Colonic mucosa (tissue), 4 donors: ENCODE data around the gene AACS. TPM values are rescaled to one million over a fixed set of nuclear protein-coding genes. Genes with fewer than 3 reads are reported as not detected.

ENCODE experiments used
- DNase-seq: peaks from one replicate; pipeline ENCODE4 v3.0.0-alpha.2; 2020
- H3K27ac ChIP-seq: fragments of 200-600 bp; one replicate; pipeline ENCODE4 v1.8.0; 2021
- H3K27me3 ChIP-seq: fragments of 200-600 bp; one replicate; pipeline ENCODE4 v1.8.0; 2021
- H3K36me3 ChIP-seq: fragments of 200-600 bp; one replicate; pipeline ENCODE4 v1.8.0; 2021
- H3K4me1 ChIP-seq: fragments of 200-600 bp; one replicate; pipeline ENCODE4 v1.8.0; 2021; ENCODE audit warnings: mild to moderate bottlenecking
- H3K4me3 ChIP-seq: fragments of 200-600 bp; one replicate; pipeline ENCODE4 v1.8.0; 2021
- H3K9ac ChIP-seq, 2 donors: one replicate each; pipeline ENCODE4 v1.7.0; 2013; ENCODE audit warnings: control low read depth in 2 of 2, low read depth in 2 of 2, low read length in 2 of 2
- H3K9me3 ChIP-seq: fragments of 200-600 bp; one replicate; pipeline ENCODE4 v1.8.0; 2021
- CTCF ChIP-seq: fragments of 200-600 bp; IDR thresholded peaks from one replicate; pipeline ENCODE4 v1.8.0; 2022; ENCODE audit warnings: antibody characterized with exemption, mild to moderate bottlenecking
- intact Hi-C: fragments of 100-400 bp; cut with DNase I; formaldehyde crosslinking; loops from one replicate; pipeline ENCODE4 v1.14.1; 2022
- total RNA-seq, 2 donors: library from RNA; stranded (reverse); fragmentation: NEBNext Ultra II Directional in 1 of 2; extraction: Animal tissue kit (Norgen Biotek cat#: 25700) in 1 of 2; gene quantifications; one replicate each; pipeline ENCODE4 v1.2.1, GENCODE V29; 2021
- donor health status: healthy.
- donor health status: DM: no; HTN: no; CAD: no.
- donor health status: DM: no; HTN: no; CAD: no.

The AACS gene
- total RNA-seq, 2 donors from 2014 or later = 50.7 to 58.1 TPM

- Histone ChIP-seq H3K27me3 (no peaks in the 10 kb centered on the region), H3K36me3 (no peaks in the 10 kb centered on the region), H3K4me3 (no peak overlapping the region), H3K27ac (no peak overlapping the region), H3K4me1 (no peaks in the 10 kb centered on the region), H3K9me3 (no peaks in the 10 kb centered on the region), H3K9ac (no peak overlapping the region)
- no peak for DNase-seq
- intact Hi-C loops = no loop called here
- TF ChIP-seq CTCF = no peak
These were observed 87.2 kb downstream of the AACS start for GRCh38 chr12:125152463-125152862.

GRCh38 chr12:125155366-125155765 is 90.1 kb downstream of the AACS start:
- Histone ChIP-seq H3K36me3 (no peaks in the 10 kb centered on the region), H3K4me1 (no peaks in the 10 kb centered on the region), H3K9me3 (no peaks in the 10 kb centered on the region), H3K4me3 (no peak overlapping the region), H3K27me3 (no peaks in the 10 kb centered on the region), H3K27ac (no peak overlapping the region), H3K9ac (no peak overlapping the region)
- intact Hi-C loops = no loop called here
- TF ChIP-seq CTCF = no peak
- no peak for DNase-seq

- DNase-seq = no peak
- no peak overlapping the region for H3K27ac ChIP-seq
- H3K9me3 ChIP-seq = no peaks in the 10 kb centered on the region
- no peak for TF ChIP-seq CTCF
- no peaks in the 10 kb centered on the region for H3K36me3 ChIP-seq
- no peaks in the 10 kb centered on the region for H3K4me1 ChIP-seq
- no peaks in the 10 kb centered on the region for H3K27me3 ChIP-seq
- intact Hi-C loops = no loop called here
- no peak overlapping the region for H3K4me3 ChIP-seq
- H3K9ac ChIP-seq = no peak overlapping the region
These were observed 91.9 kb downstream of the AACS start for GRCh38 chr12:125157177-125157576.

- no peaks in the 10 kb centered on the region for H3K36me3 ChIP-seq
- DNase-seq = no peak
- intact Hi-C loops = no loop called here
- H3K27ac ChIP-seq = no peak overlapping the region
- H3K9me3 ChIP-seq = no peaks in the 10 kb centered on the region
- no peak overlapping the region for H3K9ac ChIP-seq
- TF ChIP-seq CTCF = no peak
- no peaks in the 10 kb centered on the region for H3K4me1 ChIP-seq
- H3K27me3 ChIP-seq = no peaks in the 10 kb centered on the region
- no peak overlapping the region for H3K4me3 ChIP-seq
These were observed 94.5 kb downstream of the AACS start for GRCh38 chr12:125159702-125160101.

- Histone ChIP-seq H3K9ac (no peak overlapping the region), H3K9me3 (no peaks in the 10 kb centered on the region), H3K27ac (no peak overlapping the region), H3K36me3 (no peaks in the 10 kb centered on the region), H3K4me3 (no peak overlapping the region), H3K27me3 (no peaks in the 10 kb centered on the region), H3K4me1 (no peaks in the 10 kb centered on the region)
- no peak for DNase-seq
- intact Hi-C loops = no loop called here
- TF ChIP-seq CTCF = no peak
These were observed 95.2 kb downstream of the AACS start for GRCh38 chr12:125160281-125160955.
